Measurements from ENCODE around the gene ST6GAL1. TPM values are rescaled to one million over a fixed set of nuclear protein-coding genes. Genes with fewer than 3 reads are reported as not detected.

The ST6GAL1 gene
- total RNA-seq, 4 donors from 2014 or later: 32.6 to 107 (median 57.1) TPM

DNA sequence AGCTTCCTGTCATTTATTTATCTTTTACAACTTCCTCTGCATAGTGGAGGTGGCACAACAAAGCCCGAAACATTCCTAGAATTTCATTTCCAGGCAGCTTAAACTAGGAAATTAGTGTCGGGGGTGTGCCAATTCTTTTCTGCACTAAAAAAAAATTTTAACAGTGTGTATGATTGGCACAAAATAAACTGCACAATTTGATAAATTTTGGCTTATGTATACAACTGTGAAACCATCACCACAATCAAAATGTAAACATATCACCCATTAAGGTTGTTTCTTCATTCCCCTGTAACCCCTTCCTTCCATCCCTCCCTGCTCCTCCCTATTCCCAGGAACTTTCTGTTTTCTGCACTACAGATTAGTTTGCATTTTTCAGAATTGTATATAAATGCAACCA lies 154.3 kb downstream of the ST6GAL1 start:
- intact Hi-C loops (cut with DNase I; ENCODE audit: low total_unique reads): no loop called here
- no peaks in the 10 kb centered on the region for H3K9me3 ChIP-seq

DNA sequence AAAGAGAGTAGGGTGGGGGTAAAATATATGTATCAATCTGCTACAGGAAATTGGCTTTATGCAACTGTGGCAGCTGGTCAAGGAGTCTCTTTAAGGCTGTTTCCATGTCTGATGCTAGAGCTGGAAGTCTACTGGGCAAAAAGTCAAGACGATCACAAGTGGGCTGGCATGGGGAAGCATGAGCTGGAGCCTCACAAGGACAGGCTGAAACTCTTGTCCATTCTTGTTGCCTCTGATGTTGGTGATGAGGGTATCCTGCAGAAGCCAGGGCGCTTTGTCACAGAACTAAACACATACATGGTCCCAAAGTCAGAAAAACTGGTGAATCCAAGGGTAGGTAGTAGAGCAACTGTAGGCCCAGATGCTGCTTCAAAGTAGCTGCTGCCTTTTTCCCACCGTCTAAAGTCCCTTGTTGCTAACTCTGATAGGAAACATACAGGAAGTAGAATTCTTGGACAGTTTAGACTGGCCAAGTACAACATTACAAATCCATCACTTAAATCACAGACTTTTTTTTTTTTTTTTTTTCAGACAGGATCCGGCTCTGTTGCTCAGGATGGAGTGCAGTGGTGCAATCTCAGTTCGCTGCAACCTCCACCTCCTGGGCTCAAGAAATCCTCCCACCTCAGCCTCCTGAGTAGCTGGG lies 154.8 kb downstream of the ST6GAL1 start:
- Histone ChIP-seq H3K4me1 (no peaks in the 10 kb centered on the region), H3K27me3 (no peaks in the 10 kb centered on the region), H3K4me3 (no peak overlapping the region), H3K9me3 (no peaks in the 10 kb centered on the region), H3K36me3 (no peaks in the 10 kb centered on the region), H3K27ac (no peak overlapping the region)
- TF ChIP-seq, protein P1, sequence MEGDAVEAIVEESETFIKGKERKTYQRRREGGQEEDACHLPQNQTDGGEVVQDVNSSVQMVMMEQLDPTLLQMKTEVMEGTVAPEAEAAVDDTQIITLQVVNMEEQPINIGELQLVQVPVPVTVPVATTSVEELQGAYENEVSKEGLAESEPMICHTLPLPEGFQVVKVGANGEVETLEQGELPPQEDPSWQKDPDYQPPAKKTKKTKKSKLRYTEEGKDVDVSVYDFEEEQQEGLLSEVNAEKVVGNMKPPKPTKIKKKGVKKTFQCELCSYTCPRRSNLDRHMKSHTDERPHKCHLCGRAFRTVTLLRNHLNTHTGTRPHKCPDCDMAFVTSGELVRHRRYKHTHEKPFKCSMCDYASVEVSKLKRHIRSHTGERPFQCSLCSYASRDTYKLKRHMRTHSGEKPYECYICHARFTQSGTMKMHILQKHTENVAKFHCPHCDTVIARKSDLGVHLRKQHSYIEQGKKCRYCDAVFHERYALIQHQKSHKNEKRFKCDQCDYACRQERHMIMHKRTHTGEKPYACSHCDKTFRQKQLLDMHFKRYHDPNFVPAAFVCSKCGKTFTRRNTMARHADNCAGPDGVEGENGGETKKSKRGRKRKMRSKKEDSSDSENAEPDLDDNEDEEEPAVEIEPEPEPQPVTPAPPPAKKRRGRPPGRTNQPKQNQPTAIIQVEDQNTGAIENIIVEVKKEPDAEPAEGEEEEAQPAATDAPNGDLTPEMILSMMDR (IDR thresholded peaks at IDR 0.05): no peak
- TF ChIP-seq POLR2A (IDR thresholded peaks at IDR 0.05): no peak
- intact Hi-C loops (cut with DNase I; ENCODE audit: low total_unique reads): no loop called here
- no peak for DNase-seq

More for the DNA sequence above, 154.3 kb downstream of the ST6GAL1 start:
- no peak overlapping the region for H3K4me3 ChIP-seq
- no peaks in the 10 kb centered on the region for H3K27me3 ChIP-seq
- no peak overlapping the region for H3K27ac ChIP-seq
- no peak for TF ChIP-seq POLR2A (IDR thresholded peaks at IDR 0.05)
- TF ChIP-seq, protein P1 (IDR thresholded peaks at IDR 0.05): no peak
- H3K36me3 ChIP-seq: no peaks in the 10 kb centered on the region
- no peaks in the 10 kb centered on the region for H3K4me1 ChIP-seq
- DNase-seq: no peak

DNA sequence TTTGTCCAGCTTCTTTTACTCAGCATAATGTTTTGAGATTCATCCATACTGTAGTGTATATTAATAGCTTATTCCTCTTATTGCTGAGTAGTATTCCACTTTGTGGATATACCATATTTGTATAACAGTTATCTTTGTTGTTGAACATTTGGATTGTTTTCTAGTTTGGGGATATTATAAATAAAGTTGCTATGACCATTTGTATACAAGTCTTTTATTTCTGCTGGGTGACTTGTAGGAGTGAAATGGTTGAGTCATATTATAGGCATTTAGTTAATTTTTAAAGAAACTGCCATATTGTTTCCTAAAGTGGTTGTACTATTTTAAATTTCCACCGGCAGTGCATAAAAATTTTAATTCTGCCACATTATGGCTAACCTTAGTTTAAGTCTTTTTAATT lies 155.6 kb downstream of the ST6GAL1 start:
- H3K27ac ChIP-seq: no peak overlapping the region
- TF ChIP-seq POLR2A (IDR thresholded peaks at IDR 0.05): no peak
- TF ChIP-seq, protein P1 (IDR thresholded peaks at IDR 0.05): no peak
- no peak for DNase-seq
- no peaks in the 10 kb centered on the region for H3K9me3 ChIP-seq
- H3K4me1 ChIP-seq: no peaks in the 10 kb centered on the region
- no peak overlapping the region for H3K4me3 ChIP-seq
- no peaks in the 10 kb centered on the region for H3K27me3 ChIP-seq
- H3K36me3 ChIP-seq: no peaks in the 10 kb centered on the region
- intact Hi-C loops (cut with DNase I; ENCODE audit: low total_unique reads): no loop called here

DNA sequence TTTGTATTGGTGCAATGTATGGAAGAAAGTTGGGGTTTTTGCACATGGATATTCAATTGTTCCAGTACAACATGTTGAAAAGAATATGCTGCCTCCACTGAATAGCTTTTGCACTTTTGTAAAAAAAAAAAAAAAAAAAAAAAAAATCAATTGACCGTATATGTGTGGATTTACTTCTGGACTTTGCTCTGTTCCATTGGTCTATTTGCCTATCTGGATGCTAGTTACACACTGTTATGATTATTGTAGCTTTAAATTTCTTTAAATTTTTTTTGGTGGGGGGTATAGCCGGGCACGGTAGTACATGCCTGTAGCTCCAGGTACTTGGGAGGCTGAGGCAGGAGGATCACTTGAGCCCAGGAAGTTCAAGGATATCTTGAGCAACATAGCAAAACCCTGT lies 156.5 kb downstream of the ST6GAL1 start:
- no peak overlapping the region for H3K27ac ChIP-seq
- TF ChIP-seq, protein P1 (IDR thresholded peaks at IDR 0.05): no peak
- TF ChIP-seq POLR2A (IDR thresholded peaks at IDR 0.05): no peak
- H3K4me1 ChIP-seq: no peaks in the 10 kb centered on the region
- intact Hi-C loops (cut with DNase I; ENCODE audit: low total_unique reads): no loop called here
- no peaks in the 10 kb centered on the region for H3K27me3 ChIP-seq
- no peak for DNase-seq
- H3K36me3 ChIP-seq: no peaks in the 10 kb centered on the region
- no peak overlapping the region for H3K4me3 ChIP-seq
- H3K9me3 ChIP-seq: no peaks in the 10 kb centered on the region

DNA sequence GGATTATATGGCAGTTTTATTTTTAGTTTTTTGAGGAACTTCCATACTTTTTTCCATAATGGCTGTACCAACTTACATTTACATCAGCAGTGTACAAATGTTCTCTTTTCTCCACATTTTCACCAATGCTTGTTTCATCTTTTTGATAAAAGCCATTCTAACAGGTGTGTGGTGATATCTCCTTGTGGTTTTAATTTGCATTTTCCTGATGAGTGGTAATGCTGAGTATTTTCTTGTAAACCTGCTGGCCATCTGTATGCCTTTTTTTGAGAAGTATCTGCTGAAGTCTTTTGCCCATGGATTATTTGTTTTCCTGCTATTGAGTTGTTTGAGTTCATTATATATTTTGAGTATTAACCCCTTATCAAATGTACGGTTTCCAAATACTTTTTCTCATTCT lies 158.4 kb downstream of the ST6GAL1 start:
- TF ChIP-seq POLR2A (IDR thresholded peaks at IDR 0.05): no peak
- TF ChIP-seq, protein P1 (IDR thresholded peaks at IDR 0.05): no peak
- no peak overlapping the region for H3K4me3 ChIP-seq
- H3K36me3 ChIP-seq: no peaks in the 10 kb centered on the region
- H3K4me1 ChIP-seq: no peaks in the 10 kb centered on the region
- H3K9me3 ChIP-seq: no peaks in the 10 kb centered on the region
- DNase-seq: no peak
- no peaks in the 10 kb centered on the region for H3K27me3 ChIP-seq
- intact Hi-C loops (cut with DNase I; ENCODE audit: low total_unique reads): no loop called here
- H3K27ac ChIP-seq: no peak overlapping the region

Measured in uterus (tissue), 4 donors.